ENCODE data around the gene GABBR2. TPM values are rescaled to one million over a fixed set of nuclear protein-coding genes. Genes with fewer than 3 reads are reported as not detected.

Gene GABBR2
- polyA plus RNA-seq, 1 donor (not counting 4 experiments of a cell fraction or from before 2014, with no cell fraction given) = 0.01 TPM

DNA sequence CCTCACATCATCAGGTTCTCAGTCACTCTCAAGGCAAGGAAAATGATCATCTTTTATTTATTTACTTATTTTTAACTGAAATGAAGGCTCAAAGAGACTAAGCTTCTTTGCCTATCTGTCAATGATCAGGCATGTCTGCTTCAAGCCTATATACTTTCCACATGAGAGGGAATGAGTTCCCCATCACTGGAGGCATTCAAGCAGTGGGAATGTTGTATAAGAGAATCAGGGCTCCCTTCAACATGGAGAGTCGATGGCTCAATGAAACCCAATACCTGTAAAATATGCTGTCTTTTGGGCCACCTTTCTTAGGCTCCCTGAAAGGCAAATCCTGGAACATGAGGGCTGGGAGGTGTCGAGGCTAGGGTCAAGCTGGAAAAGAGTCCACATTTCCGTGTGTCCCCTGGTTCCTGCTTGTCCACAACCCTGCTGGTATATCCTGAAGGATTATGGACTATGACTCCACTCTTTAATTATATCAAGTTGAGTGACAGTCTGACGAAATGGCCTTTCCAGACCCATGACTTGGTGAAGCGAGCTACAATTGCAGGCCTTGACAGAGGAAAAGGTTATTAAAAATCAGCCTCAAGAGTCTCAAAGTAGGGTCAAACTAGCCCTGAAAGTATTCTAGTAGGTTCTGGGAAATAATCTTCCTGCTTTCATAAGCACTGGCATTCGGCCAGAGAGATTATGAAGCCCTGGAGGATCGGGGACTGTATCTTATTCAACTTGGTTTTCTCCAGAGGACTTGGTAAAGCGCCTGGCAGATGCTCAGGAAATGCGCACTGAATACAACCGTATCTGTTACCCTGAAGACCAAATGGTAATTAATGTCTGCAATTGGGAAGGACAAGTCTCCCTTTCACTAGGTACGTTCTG lies 307.4 kb downstream of the GABBR2 start:
- dilution Hi-C loops (cut with MboI; ENCODE audit: extremely low pct_ligation_motif_present, low sequenced_read_pairs) = no loop called here
- no peak overlapping the region for H3K4me3 ChIP-seq (ENCODE audit: control insufficient read depth in 2 of 3, extremely low read depth in 1 of 3, insufficient read depth in 2 of 3, low read depth in 1 of 3, low read length in 3 of 3)
- H3K9ac ChIP-seq (ENCODE audit: control insufficient read depth, extremely low read depth, insufficient read depth, low read length) = no peak overlapping the region
- no peaks in the 10 kb centered on the region for H3K9me1 ChIP-seq (ENCODE audit: control insufficient read depth, extremely low read depth, insufficient read depth, low read length)
- H2AFZ ChIP-seq (ENCODE audit: control insufficient read depth, low read length) = no peak overlapping the region
- no peaks in the 10 kb centered on the region for H3K79me2 ChIP-seq (ENCODE audit: control insufficient read depth, insufficient read depth, low read length)
- H3K9me3 ChIP-seq (ENCODE audit: control insufficient read depth, low read depth, low read length) = no peaks in the 10 kb centered on the region
- no peak overlapping the region for H3K27ac ChIP-seq (ENCODE audit: control insufficient read depth, insufficient read depth, low read length)
- no peaks in the 10 kb centered on the region for H4K20me1 ChIP-seq (ENCODE audit: control insufficient read depth, extremely low read depth, insufficient read depth, low read length)
- H3K4me1 ChIP-seq (ENCODE audit: control insufficient read depth, extremely low read depth, insufficient read depth, low read length) = no peaks in the 10 kb centered on the region
- H3K4me2 ChIP-seq (ENCODE audit: control insufficient read depth, extremely low read depth, insufficient read depth, low read depth, low read length) = no peak overlapping the region
- no peak for FAIRE-seq
- no peak for TF ChIP-seq EZH2 (IDR thresholded peaks at IDR 0.05; ENCODE audit: low read length)
- TF ChIP-seq, protein P1, sequence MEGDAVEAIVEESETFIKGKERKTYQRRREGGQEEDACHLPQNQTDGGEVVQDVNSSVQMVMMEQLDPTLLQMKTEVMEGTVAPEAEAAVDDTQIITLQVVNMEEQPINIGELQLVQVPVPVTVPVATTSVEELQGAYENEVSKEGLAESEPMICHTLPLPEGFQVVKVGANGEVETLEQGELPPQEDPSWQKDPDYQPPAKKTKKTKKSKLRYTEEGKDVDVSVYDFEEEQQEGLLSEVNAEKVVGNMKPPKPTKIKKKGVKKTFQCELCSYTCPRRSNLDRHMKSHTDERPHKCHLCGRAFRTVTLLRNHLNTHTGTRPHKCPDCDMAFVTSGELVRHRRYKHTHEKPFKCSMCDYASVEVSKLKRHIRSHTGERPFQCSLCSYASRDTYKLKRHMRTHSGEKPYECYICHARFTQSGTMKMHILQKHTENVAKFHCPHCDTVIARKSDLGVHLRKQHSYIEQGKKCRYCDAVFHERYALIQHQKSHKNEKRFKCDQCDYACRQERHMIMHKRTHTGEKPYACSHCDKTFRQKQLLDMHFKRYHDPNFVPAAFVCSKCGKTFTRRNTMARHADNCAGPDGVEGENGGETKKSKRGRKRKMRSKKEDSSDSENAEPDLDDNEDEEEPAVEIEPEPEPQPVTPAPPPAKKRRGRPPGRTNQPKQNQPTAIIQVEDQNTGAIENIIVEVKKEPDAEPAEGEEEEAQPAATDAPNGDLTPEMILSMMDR (optimal IDR thresholded peaks at IDR 0.05 in 1 of 3, IDR thresholded peaks at IDR 0.05 in 1 of 3, conservative IDR thresholded peaks at IDR 0.05 in 1 of 3; ENCODE audit: extremely low read depth in 1 of 3, insufficient read depth in 2 of 3, low read length in 3 of 3) = no peak
- H3K27me3 ChIP-seq (ENCODE audit: control insufficient read depth, extremely low read depth, insufficient read depth, low read length) = peaks cover 11% of the 10 kb centered on the region
- H3K36me3 ChIP-seq (ENCODE audit: control insufficient read depth in 2 of 2, extremely low read depth in 1 of 2, insufficient read depth in 2 of 2, low read length in 2 of 2) = no peaks in the 10 kb centered on the region
- no peak for DNase-seq (ENCODE audit: low read depth, low spot score)

DNA sequence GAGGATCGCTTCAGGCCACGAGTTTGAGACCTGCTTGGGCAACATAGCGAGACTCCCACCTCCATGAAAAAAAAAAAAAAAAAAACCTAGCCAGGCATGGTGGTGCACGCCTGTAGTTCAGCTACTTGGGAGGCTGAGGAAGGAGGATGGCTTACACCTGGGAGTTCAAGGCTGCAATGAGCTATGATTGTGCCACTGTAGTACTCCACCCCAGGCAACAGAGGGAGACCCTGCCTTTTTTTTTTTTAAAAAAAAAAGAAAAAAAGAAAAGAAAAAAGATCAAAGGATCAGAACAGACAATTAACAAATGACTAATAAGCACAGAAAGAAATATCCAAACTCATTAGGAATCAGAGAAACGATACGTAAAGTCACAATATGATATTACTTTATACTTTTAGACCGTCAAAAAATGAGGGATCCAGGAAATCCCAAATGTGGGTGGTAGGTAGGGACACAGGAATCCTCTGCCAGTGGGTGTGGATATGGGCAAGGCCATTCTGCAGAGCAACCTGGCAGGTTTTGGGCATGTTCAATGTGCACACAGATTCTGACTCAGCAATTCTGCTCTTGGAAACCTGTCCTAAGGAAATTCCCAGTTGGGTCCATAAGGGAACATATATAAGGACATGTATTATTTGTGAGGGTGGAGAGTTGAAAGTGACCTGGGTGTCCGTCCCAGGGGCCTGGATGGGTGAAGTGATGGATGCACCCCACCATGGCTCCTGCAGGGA lies 308.6 kb downstream of the GABBR2 start:
- dilution Hi-C loops (cut with MboI; ENCODE audit: extremely low pct_ligation_motif_present, low sequenced_read_pairs) = no loop called here
- Histone ChIP-seq H3K9me1 (ENCODE audit: control insufficient read depth, extremely low read depth, insufficient read depth, low read length) (no peaks in the 10 kb centered on the region), H3K4me1 (ENCODE audit: control insufficient read depth, extremely low read depth, insufficient read depth, low read length) (no peaks in the 10 kb centered on the region), H3K9ac (ENCODE audit: control insufficient read depth, extremely low read depth, insufficient read depth, low read length) (no peak overlapping the region), H3K36me3 (ENCODE audit: control insufficient read depth in 2 of 2, extremely low read depth in 1 of 2, insufficient read depth in 2 of 2, low read length in 2 of 2) (no peaks in the 10 kb centered on the region), H2AFZ (ENCODE audit: control insufficient read depth, low read length) (no peak overlapping the region), H3K4me2 (ENCODE audit: control insufficient read depth, extremely low read depth, insufficient read depth, low read depth, low read length) (no peak overlapping the region), H4K20me1 (ENCODE audit: control insufficient read depth, extremely low read depth, insufficient read depth, low read length) (no peaks in the 10 kb centered on the region), H3K9me3 (ENCODE audit: control insufficient read depth, low read depth, low read length) (no peaks in the 10 kb centered on the region), H3K27ac (ENCODE audit: control insufficient read depth, insufficient read depth, low read length) (no peak overlapping the region), H3K4me3 (ENCODE audit: control insufficient read depth in 2 of 3, extremely low read depth in 1 of 3, insufficient read depth in 2 of 3, low read depth in 1 of 3, low read length in 3 of 3) (no peak overlapping the region), H3K79me2 (ENCODE audit: control insufficient read depth, insufficient read depth, low read length) (no peaks in the 10 kb centered on the region), H3K27me3 (ENCODE audit: control insufficient read depth, extremely low read depth, insufficient read depth, low read length) (peaks cover 10% of the 10 kb centered on the region)
- TF ChIP-seq, protein P1 (optimal IDR thresholded peaks at IDR 0.05 in 1 of 3, IDR thresholded peaks at IDR 0.05 in 1 of 3, conservative IDR thresholded peaks at IDR 0.05 in 1 of 3; ENCODE audit: extremely low read depth in 1 of 3, insufficient read depth in 2 of 3, low read length in 3 of 3) = no peak
- TF ChIP-seq EZH2 (IDR thresholded peaks at IDR 0.05; ENCODE audit: low read length) = no peak
- DNase-seq (ENCODE audit: low read depth, low spot score) (no peak), FAIRE-seq (no peak)
